GM19193 (cell line): Measurements from ENCODE around the gene CDC5L.

ENCODE experiments used
- POLR2A ChIP-seq: IDR thresholded peaks from 4 replicates; pipeline ENCODE4 v1.6.1; 2011; ENCODE audit not compliant: insufficient read depth, insufficient read length; ENCODE audit errors: extremely low read depth

Gene CDC5L

GRCh38 chr6:44472250-44472945 is 84.9 kb downstream of the CDC5L start:
- TF ChIP-seq POLR2A: no peak

- TF ChIP-seq POLR2A: no peak
Measured at GRCh38 chr6:44473393-44474189, 86.1 kb downstream of the CDC5L start.

- TF ChIP-seq POLR2A: no peak
Measured at GRCh38 chr6:44474190-44474631, 86.7 kb downstream of the CDC5L start.

GRCh38 chr6:44474643-44475042 is 87.1 kb downstream of the CDC5L start:
- no peak for TF ChIP-seq POLR2A

GRCh38 chr6:44475417-44475778 is 87.9 kb downstream of the CDC5L start:
- TF ChIP-seq POLR2A: no peak

- TF ChIP-seq POLR2A: no peak
Measured at GRCh38 chr6:44475779-44476434, 88.4 kb downstream of the CDC5L start.

- no peak for TF ChIP-seq POLR2A
Measured at GRCh38 chr6:44476849-44477248, 89.3 kb downstream of the CDC5L start.

- TF ChIP-seq POLR2A: no peak
Measured at GRCh38 chr6:44477293-44477894, 89.9 kb downstream of the CDC5L start.

- TF ChIP-seq POLR2A: no peak
Measured at GRCh38 chr6:44478158-44478557, 90.7 kb downstream of the CDC5L start.

- no peak for TF ChIP-seq POLR2A
Measured at GRCh38 chr6:44478591-44479254, 91.2 kb downstream of the CDC5L start.

- no peak for TF ChIP-seq POLR2A
Measured at GRCh38 chr6:44480097-44480541, 92.6 kb downstream of the CDC5L start.

GRCh38 chr6:44481056-44481455 is 93.5 kb downstream of the CDC5L start:
- no peak for TF ChIP-seq POLR2A

GRCh38 chr6:44481760-44482159 is 94.3 kb downstream of the CDC5L start:
- TF ChIP-seq POLR2A: no peak

- TF ChIP-seq POLR2A: no peak
Measured at GRCh38 chr6:44485601-44486401, 98.3 kb downstream of the CDC5L start.

- TF ChIP-seq POLR2A: no peak
Measured at GRCh38 chr6:44487002-44487401, 99.5 kb downstream of the CDC5L start.

GRCh38 chr6:44487586-44487985 is 100.1 kb downstream of the CDC5L start:
- no peak for TF ChIP-seq POLR2A
